Calu3 (cell line): ENCODE measurements around the gene WDFY4. TPM values are rescaled to one million over a fixed set of nuclear protein-coding genes. Genes with fewer than 3 reads are reported as not detected.

ENCODE experiments used
- BruUV-seq: library from RNA; stranded (reverse); fragments of 400-500 nt; replicated peaks from 2 replicates; lab custom pipeline; 2021; lab: Mats Ljungman, UMichigan
- CTCF ChIA-PET: fragments of 300-600 bp; sonication (Branson Sonifier 250); formaldehyde crosslinking; loops from one replicate; lab custom pipeline; 2022; ENCODE audit warnings: antibody characterized with exemption; lab: Charles Lee
- DNase-seq: peaks from one replicate; pipeline ENCODE4 v3.0.0; 2022
- H3K27ac Mint-ChIP-seq: one replicate; pipeline ENCODE4 v1.8.0; 2022; ENCODE audit warnings: mixed read lengths; ENCODE audit not compliant: unreplicated experiment
- H3K27me3 Mint-ChIP-seq: one replicate; pipeline ENCODE4 v1.8.0; 2022; ENCODE audit warnings: mixed read lengths; ENCODE audit not compliant: unreplicated experiment
- H3K36me3 Mint-ChIP-seq: one replicate; pipeline ENCODE4 v1.8.0; 2022; ENCODE audit warnings: mild to moderate bottlenecking, moderate library complexity, mixed read lengths; ENCODE audit not compliant: insufficient read depth, unreplicated experiment
- H3K4me1 Mint-ChIP-seq: one replicate; pipeline ENCODE4 v1.8.0; 2022; ENCODE audit warnings: mild to moderate bottlenecking, low read depth, mixed read lengths; ENCODE audit not compliant: unreplicated experiment
- H3K4me3 Mint-ChIP-seq: one replicate; pipeline ENCODE4 v1.8.0; 2022; ENCODE audit warnings: mild to moderate bottlenecking, low read depth, moderate library complexity, mixed read lengths; ENCODE audit not compliant: unreplicated experiment
- H3K9me3 Mint-ChIP-seq: one replicate; pipeline ENCODE4 v1.8.0; 2022; ENCODE audit warnings: low read depth, mixed read lengths; ENCODE audit not compliant: unreplicated experiment
- CTCF ChIP-seq: fragments of 200-600 bp; IDR thresholded peaks from one replicate; pipeline ENCODE4 v1.8.0; 2022; ENCODE audit warnings: antibody characterized with exemption; ENCODE audit not compliant: unreplicated experiment
- intact Hi-C: fragments of 100-400 bp; cut with micrococcal nuclease; formaldehyde crosslinking; loops from one replicate; pipeline ENCODE4 v1.10.0; 2022; ENCODE audit not compliant: unreplicated experiment
- total RNA-seq: library from RNA; stranded (reverse); gene quantifications from 2 replicates; pipeline ENCODE4 v1.2.3, GENCODE V29; 2022

Gene WDFY4
- total RNA-seq, 1 experiment from 2014 or later, result not detected

GRCh38 chr10:48681740-48682139 lies 2.9 kb upstream of the WDFY4 start:
- Mint-ChIP-seq H3K27me3 (peaks cover 14% of the 10 kb centered on the region), H3K4me1 (no peaks in the 10 kb centered on the region), H3K27ac (no peak overlapping the region), H3K36me3 (no peaks in the 10 kb centered on the region), H3K9me3 (peaks cover 3% of the 10 kb centered on the region), H3K4me3 (no peak overlapping the region)
- no peak for DNase-seq
- no peak for TF ChIP-seq CTCF
- CTCF ChIA-PET, result no interaction called here
- BruUV-seq, result no TSS peak
- intact Hi-C loops, result no loop called here

GRCh38 chr10:48682265-48682664 lies 2.4 kb upstream of the WDFY4 start:
- no peak for TF ChIP-seq CTCF
- CTCF ChIA-PET, result no interaction called here
- H3K9me3 Mint-ChIP-seq, result peaks cover 3% of the 10 kb centered on the region
- no peak overlapping the region for H3K27ac Mint-ChIP-seq
- BruUV-seq, result no TSS peak
- H3K36me3 Mint-ChIP-seq, result no peaks in the 10 kb centered on the region
- intact Hi-C loops, result no loop called here
- no peak for DNase-seq
- no peaks in the 10 kb centered on the region for H3K4me1 Mint-ChIP-seq
- peaks cover 14% of the 10 kb centered on the region for H3K27me3 Mint-ChIP-seq
- no peak overlapping the region for H3K4me3 Mint-ChIP-seq

GRCh38 chr10:48683424-48683823 lies 1.2 kb upstream of the WDFY4 start:
- Mint-ChIP-seq H3K27ac (no peak overlapping the region), H3K9me3 (no peaks in the 10 kb centered on the region), H3K4me1 (no peaks in the 10 kb centered on the region), H3K36me3 (no peaks in the 10 kb centered on the region), H3K27me3 (peaks cover 14% of the 10 kb centered on the region), H3K4me3 (no peak overlapping the region)
- BruUV-seq, result no TSS peak
- TF ChIP-seq CTCF, result no peak
- DNase-seq, result no peak
- intact Hi-C loops, result no loop called here
- CTCF ChIA-PET, result no interaction called here

GRCh38 chr10:48683868-48684267 lies 805 bp upstream of the WDFY4 start:
- no peak for TF ChIP-seq CTCF
- Mint-ChIP-seq H3K9me3 (no peaks in the 10 kb centered on the region), H3K4me3 (no peak overlapping the region), H3K27ac (no peak overlapping the region), H3K36me3 (no peaks in the 10 kb centered on the region), H3K4me1 (no peaks in the 10 kb centered on the region), H3K27me3 (peaks cover 14% of the 10 kb centered on the region)
- intact Hi-C loops, result no loop called here
- BruUV-seq, result no TSS peak
- DNase-seq, result no peak
- CTCF ChIA-PET, result no interaction called here
